Activated CD8-positive, alpha-beta T cell treated with anti-CD3 and anti-CD28 coated beads for 36 hours (primary cell): ENCODE data around the gene ADGB. TPM values are rescaled to one million over a fixed set of nuclear protein-coding genes. Genes with fewer than 3 reads are reported as not detected.

Experiments
- ATAC-seq: fragments of 200-7000 bp; cut with Tn5 transposase; one replicate; pipeline ENCODE4 v1.10.0; 2021; ENCODE audit warnings: mild to moderate bottlenecking, moderate library complexity
- CTCF ChIA-PET: fragments of 350-600 bp; sonication (Branson Sonifier 250); formaldehyde crosslinking; loops from one replicate; lab custom pipeline; 2021; ENCODE audit warnings: antibody characterized with exemption; lab: Charles Lee
- POLR2A ChIA-PET: fragments of 350-600 bp; sonication (Branson Sonifier 250); formaldehyde crosslinking; loops from one replicate; lab custom pipeline; 2021; ENCODE audit warnings: antibody characterized with exemption; lab: Charles Lee
- DNase-seq: peaks from one replicate; pipeline ENCODE4 v3.0.0-alpha.2; 2020
- H3K27ac Mint-ChIP-seq: one replicate; pipeline ENCODE4 v1.8.0; 2021; ENCODE audit warnings: mild to moderate bottlenecking, mixed read lengths
- H3K27me3 Mint-ChIP-seq: one replicate; pipeline ENCODE4 v1.8.0; 2021; ENCODE audit warnings: mixed read lengths
- H3K36me3 Mint-ChIP-seq: one replicate; pipeline ENCODE4 v1.8.0; 2021; ENCODE audit warnings: low read depth, mixed read lengths
- H3K4me1 Mint-ChIP-seq: one replicate; pipeline ENCODE4 v1.8.0; 2021; ENCODE audit warnings: low read depth, mixed read lengths
- H3K4me3 Mint-ChIP-seq: one replicate; pipeline ENCODE4 v1.8.0; 2021; ENCODE audit warnings: mild to moderate bottlenecking, moderate library complexity, mixed read lengths
- H3K9me3 Mint-ChIP-seq: one replicate; pipeline ENCODE4 v1.8.0; 2021; ENCODE audit warnings: mixed read lengths
- CTCF ChIP-seq: fragments of 200-600 bp; IDR thresholded peaks from one replicate; pipeline ENCODE4 v1.8.0; 2022; ENCODE audit warnings: antibody characterized with exemption, mild to moderate bottlenecking
- intact Hi-C: fragments of 100-400 bp; cut with micrococcal nuclease; formaldehyde crosslinking; loops from one replicate; pipeline ENCODE4 v1.10.0; 2022
- total RNA-seq, 2 experiments: library from RNA; stranded (reverse); gene quantifications; one replicate each; pipeline ENCODE4 v1.2.3, GENCODE V29; 2021

The ADGB gene
- total RNA-seq, 2 experiments from 2014 or later = not detected

- TF ChIP-seq CTCF = no peak
- no peaks in the 10 kb centered on the region for H3K4me1 Mint-ChIP-seq
- ATAC-seq = no peak
- H3K27me3 Mint-ChIP-seq = peaks cover 2% of the 10 kb centered on the region
- H3K4me3 Mint-ChIP-seq = no peak overlapping the region
- H3K27ac Mint-ChIP-seq = no peak overlapping the region
- peaks cover 2% of the 10 kb centered on the region for H3K9me3 Mint-ChIP-seq
- H3K36me3 Mint-ChIP-seq = no peaks in the 10 kb centered on the region
- ChIA-PET CTCF (no interaction called here), POLR2A (no interaction called here)
- no peak for DNase-seq
- intact Hi-C loops = no loop called here
These were observed 29.6 kb downstream of the ADGB start for GRCh38 chr6:146628350-146628749.

- peaks cover 2% of the 10 kb centered on the region for H3K27me3 Mint-ChIP-seq
- ATAC-seq = no peak
- no peak overlapping the region for H3K4me3 Mint-ChIP-seq
- TF ChIP-seq CTCF = no peak
- no peaks in the 10 kb centered on the region for H3K36me3 Mint-ChIP-seq
- intact Hi-C loops = no loop called here
- H3K9me3 Mint-ChIP-seq = no peaks in the 10 kb centered on the region
- ChIA-PET CTCF (no interaction called here), POLR2A (no interaction called here)
- H3K4me1 Mint-ChIP-seq = no peaks in the 10 kb centered on the region
- no peak overlapping the region for H3K27ac Mint-ChIP-seq
- DNase-seq = no peak
These were observed 35.2 kb downstream of the ADGB start for GRCh38 chr6:146634022-146634421.

- Mint-ChIP-seq H3K4me3 (no peak overlapping the region), H3K9me3 (no peaks in the 10 kb centered on the region), H3K27ac (no peak overlapping the region), H3K4me1 (no peaks in the 10 kb centered on the region), H3K27me3 (peaks cover 2% of the 10 kb centered on the region), H3K36me3 (no peaks in the 10 kb centered on the region)
- CTCF ChIA-PET = no interaction called here
- TF ChIP-seq CTCF = no peak
- POLR2A ChIA-PET = interaction anchor here (0.7 kb wide), 1 partner anchor 773 kb away, joined by 3 read pairs; no protein-coding TSS in a partner anchor
- intact Hi-C loops = no loop called here
- DNase-seq (no peak), ATAC-seq (no peak)
These were observed 36.4 kb downstream of the ADGB start for GRCh38 chr6:146635165-146635564.

GRCh38 chr6:146636481-146636880, 37.7 kb downstream of the ADGB start:
- H3K4me1 Mint-ChIP-seq = no peaks in the 10 kb centered on the region
- no peak overlapping the region for H3K27ac Mint-ChIP-seq
- no peak overlapping the region for H3K4me3 Mint-ChIP-seq
- H3K9me3 Mint-ChIP-seq = no peaks in the 10 kb centered on the region
- POLR2A ChIA-PET = no interaction called here
- DNase-seq (no peak), ATAC-seq (no peak)
- intact Hi-C loops = no loop called here
- H3K27me3 Mint-ChIP-seq = peaks cover 2% of the 10 kb centered on the region
- H3K36me3 Mint-ChIP-seq = no peaks in the 10 kb centered on the region
- CTCF ChIA-PET = no interaction called here
- TF ChIP-seq CTCF = no peak

- DNase-seq = no peak
- H3K9me3 Mint-ChIP-seq = no peaks in the 10 kb centered on the region
- H3K4me1 Mint-ChIP-seq = no peaks in the 10 kb centered on the region
- CTCF ChIA-PET = no interaction called here
- intact Hi-C loops = no loop called here
- no peak overlapping the region for H3K4me3 Mint-ChIP-seq
- H3K27me3 Mint-ChIP-seq = no peaks in the 10 kb centered on the region
- no peak overlapping the region for H3K27ac Mint-ChIP-seq
- POLR2A ChIA-PET = no interaction called here
- no peak for TF ChIP-seq CTCF
- ATAC-seq = no peak
- H3K36me3 Mint-ChIP-seq = no peaks in the 10 kb centered on the region
These were observed 44.1 kb downstream of the ADGB start for GRCh38 chr6:146642921-146643320.
